B cell (primary cell): ENCODE data around the gene HNRNPU. TPM values are rescaled to one million over a fixed set of nuclear protein-coding genes. Genes with fewer than 3 reads are reported as not detected.
A peak's percentile ranks its signal among the peaks of the same experiment; 100 is the strongest.

ENCODE experiments used
- ATAC-seq: fragments of 200-7000 bp; cut with Tn5 transposase; one replicate; pipeline ENCODE4 v1.10.0; 2021; ENCODE audit warnings: low read depth, mild to moderate bottlenecking, moderate number of reproducible peaks, moderate library complexity
- CTCF ChIA-PET: fragments of 350-600 bp; sonication (Branson Sonifier 250); formaldehyde crosslinking; loops from one replicate; lab custom pipeline; 2021; ENCODE audit warnings: antibody characterized with exemption, inconsistent platforms; lab: Charles Lee
- POLR2A ChIA-PET: fragments of 350-600 bp; sonication (Branson Sonifier 250); formaldehyde crosslinking; loops from one replicate; lab custom pipeline; 2021; ENCODE audit warnings: antibody characterized with exemption; lab: Charles Lee
- DNase-seq: peaks from one replicate; pipeline ENCODE4 v3.0.0; 2013
- H2AFZ ChIP-seq: 2 replicates; pipeline ENCODE4 v1.6.1; 2012; ENCODE audit warnings: mild to moderate bottlenecking, low read depth, low read length; ENCODE audit not compliant: insufficient read depth, poor library complexity, severe bottlenecking
- H3K27ac ChIP-seq, 2 donors: 1 replicate in 1 of 2; 2 replicates in 1 of 2; pipeline ENCODE4 v1.5.1; 2012 to 2013; ENCODE audit warnings: low read length in 2 of 2, mild to moderate bottlenecking in 2 of 2, moderate library complexity in 1 of 2
- H3K27me3 ChIP-seq, 4 experiments: fragments of 200-600 bp in 1 of 4; sonication (generic) in 1 of 4; replicated peaks in 1 of 4; 1 replicate in 2 of 4; 2 replicates in 2 of 4; pipeline versions ENCODE4 v1.6.1 to v1.7.0; 2013 to 2016; ENCODE audit warnings: low read length in 3 of 4, mild to moderate bottlenecking in 2 of 4, mixed read lengths in 1 of 4, moderate library complexity in 1 of 4; ENCODE audit not compliant: insufficient read depth in 4 of 4, control insufficient read depth in 3 of 4; ENCODE audit errors: control extremely low read depth in 1 of 4
- H3K36me3 ChIP-seq, 2 experiments: replicated peaks in 1 of 2; 1 replicate in 1 of 2; 2 replicates in 1 of 2; pipeline versions ENCODE4 v1.6.1 to v1.7.1; 2013; ENCODE audit warnings: low read length in 1 of 2; ENCODE audit not compliant: insufficient read depth in 2 of 2, control insufficient read depth in 1 of 2; ENCODE audit errors: control extremely low read depth in 1 of 2, extremely low read depth in 1 of 2
- H3K4me1 ChIP-seq, 2 donors: fragments of 200-600 bp in 1 of 2; sonication (generic) in 1 of 2; 1 replicate in 1 of 2; 2 replicates in 1 of 2; pipeline versions ENCODE4 v1.5.1 to v1.6.1; 2013 to 2017; ENCODE audit warnings: low read length in 2 of 2; ENCODE audit not compliant: control insufficient read depth in 2 of 2, insufficient read depth in 2 of 2
- H3K4me2 ChIP-seq: replicated peaks from 2 replicates; pipeline ENCODE3; 2012; ENCODE audit warnings: mild to moderate bottlenecking, low read depth, low read length; ENCODE audit not compliant: poor library complexity, severe bottlenecking
- H3K4me3 ChIP-seq, 5 experiments: fragments of 200-600 bp in 1 of 5; sonication (generic) in 1 of 5; 1 replicate in 3 of 5; 2 replicates in 2 of 5; pipeline versions ENCODE4 v1.5.1 to v1.7.0; 2011 to 2016; ENCODE audit warnings: low read length in 4 of 5, mild to moderate bottlenecking in 4 of 5, low read depth in 2 of 5, control low read depth in 1 of 5, moderate library complexity in 1 of 5; ENCODE audit not compliant: insufficient read depth in 1 of 5; ENCODE audit errors: control extremely low read depth in 1 of 5, extremely low read depth in 1 of 5
- H3K79me2 ChIP-seq: fragments of 200-600 bp; sonication (generic); one replicate; pipeline ENCODE4 v1.6.0; 2016; ENCODE audit warnings: low read length; ENCODE audit not compliant: control insufficient read depth, insufficient read depth
- H3K9ac ChIP-seq: fragments of 200-600 bp; sonication (generic); 2 replicates; pipeline ENCODE4 v1.6.1; 2017; ENCODE audit warnings: mild to moderate bottlenecking, low read length, moderate library complexity
- H3K9me3 ChIP-seq, 3 donors: one replicate each; pipeline versions ENCODE4 v1.6.1 to v1.7.1; 2013; ENCODE audit warnings: low read length in 2 of 3; ENCODE audit not compliant: control insufficient read depth in 2 of 3, insufficient read depth in 1 of 3; ENCODE audit errors: control extremely low read depth in 1 of 3
- H4K20me1 ChIP-seq: 2 replicates; pipeline ENCODE4 v1.6.0; 2012; ENCODE audit warnings: mild to moderate bottlenecking, low read length; ENCODE audit not compliant: insufficient read depth, control insufficient read depth, poor library complexity, severe bottlenecking
- H3K27ac Mint-ChIP-seq: one replicate; pipeline ENCODE4 v1.8.0; 2021; ENCODE audit warnings: mixed read lengths
- H3K27me3 Mint-ChIP-seq: one replicate; pipeline ENCODE4 v1.8.0; 2021; ENCODE audit warnings: mixed read lengths
- H3K4me1 Mint-ChIP-seq: one replicate; pipeline ENCODE4 v1.8.0; 2021; ENCODE audit warnings: mixed read lengths
- H3K4me3 Mint-ChIP-seq: one replicate; pipeline ENCODE4 v1.8.0; 2021; ENCODE audit warnings: mixed read lengths
- H3K9me3 Mint-ChIP-seq: one replicate; pipeline ENCODE4 v1.8.0; 2022; ENCODE audit warnings: mixed read lengths; ENCODE audit not compliant: insufficient read depth
- CTCF ChIP-seq: fragments of 200-600 bp; IDR thresholded peaks from one replicate; pipeline ENCODE4 v1.8.0; 2022; ENCODE audit warnings: antibody characterized with exemption, mild to moderate bottlenecking
- EZH2 ChIP-seq: IDR thresholded peaks from 2 replicates; pipeline ENCODE4 v1.6.1; 2012; ENCODE audit warnings: borderline replicate concordance, low read depth, mild to moderate bottlenecking, moderate library complexity, low read length; ENCODE audit not compliant: insufficient read depth, poor library complexity, severe bottlenecking
- WGBS: methylation state at CpG from one replicate; pipeline ENCODE4 v1.1.5; 2013; ENCODE audit warnings: missing lambda C conversion rate; ENCODE audit not compliant: insufficient coverage; 5-methylcytosine and 5-hydroxymethylcytosine counted together
- intact Hi-C: fragments of 100-400 bp; cut with micrococcal nuclease; formaldehyde crosslinking; loops from one replicate; pipeline ENCODE4 v1.10.0; 2022
- polyA plus RNA-seq: library from polyadenylated mRNA; depleted of rRNA; stranded (reverse); fragments of >200 nt; gene quantifications from 2 replicates; pipeline ENCODE4 v1.2.3, GENCODE V29; 2012
- total RNA-seq, 2 donors: library from RNA; stranded (reverse); fragments of 120-200 nt in 1 of 2; gene quantifications; 1 replicate in 1 of 2; 2 replicates in 1 of 2; pipeline versions ENCODE4 v1.2.3 to v1.2.4, GENCODE V29; 2013 to 2022

Gene HNRNPU
- total and polyA plus RNA-seq, 2 donors (not counting 1 experiment from before 2014, with no cell fraction given): 95.2 to 406 TPM

- no peaks in the 10 kb centered on the region for H3K9me3 Mint-ChIP-seq
- Histone ChIP-seq H3K4me3 (no peak overlapping the region), H3K4me1 (peaks cover 17 to 34% of the 10 kb centered on the region in 2 donors), H3K36me3 (peaks cover 17 to 69% of the 10 kb centered on the region in 2 experiments), H3K27ac (no peak overlapping the region), H3K4me2 (no peak overlapping the region), H3K9ac (no peak overlapping the region), H3K9me3 (no peaks in the 10 kb centered on the region), H4K20me1 (peaks cover 8% of the 10 kb centered on the region), H2AFZ (no peak overlapping the region), H3K27me3 (no peaks in the 10 kb centered on the region), H3K79me2 (peaks cover 59% of the 10 kb centered on the region)
- H3K27me3 Mint-ChIP-seq: no peaks in the 10 kb centered on the region
- ATAC-seq (no peak), DNase-seq (no peak)
- intact Hi-C loops: no loop called here
- ChIA-PET POLR2A (no interaction called here), CTCF (interaction anchor here (0.6 kb wide), 1 partner anchor 10 kb away, joined by 4 read pairs; no protein-coding TSS in a partner anchor)
- H3K4me3 Mint-ChIP-seq: no peak overlapping the region
- WGBS: no CpG with 5 or more reads among the region's 4 CpGs
- H3K27ac Mint-ChIP-seq: no peak overlapping the region
- H3K4me1 Mint-ChIP-seq: peaks cover 31% of the 10 kb centered on the region
- TF ChIP-seq EZH2 (no peak), CTCF (no peak)
These were observed 12.7 kb downstream of the HNRNPU start for GRCh38 chr1:244851546-244852231.

GRCh38 chr1:244850896-244851295 lies 13.4 kb downstream of the HNRNPU start:
- peaks cover 59% of the 10 kb centered on the region for H3K79me2 ChIP-seq
- H4K20me1 ChIP-seq: peaks cover 6% of the 10 kb centered on the region
- Mint-ChIP-seq H3K27ac (no peak overlapping the region), H3K27me3 (no peaks in the 10 kb centered on the region), H3K9me3 (no peaks in the 10 kb centered on the region), H3K4me3 (no peak overlapping the region), H3K4me1 (peaks cover 27% of the 10 kb centered on the region)
- no peak overlapping the region for H3K4me2 ChIP-seq
- H3K4me3 ChIP-seq: no peak overlapping the region
- H3K27ac ChIP-seq: peak overlapping the region in 1 of 2 donors; percentile 9
- no peaks in the 10 kb centered on the region for H3K27me3 ChIP-seq
- H3K9ac ChIP-seq: no peak overlapping the region
- ChIA-PET POLR2A (no interaction called here), CTCF (interaction anchor here (0.7 to 1.9 kb wide), 6 partner anchors 11 to 528 kb away, joined by 3 to 9 read pairs (median 4); partner anchors contain the start of gene COX20)
- peaks cover 15 to 27% of the 10 kb centered on the region in 2 donors for H3K4me1 ChIP-seq
- no peak for DNase-seq
- intact Hi-C loops: no loop called here
- no CpG with 5 or more reads among the region's 2 CpGs for WGBS
- no peak overlapping the region for H2AFZ ChIP-seq
- TF ChIP-seq EZH2: no peak
- TF ChIP-seq CTCF: no peak
- peaks cover 20 to 68% of the 10 kb centered on the region in 2 experiments for H3K36me3 ChIP-seq
- ATAC-seq: no peak
- no peaks in the 10 kb centered on the region for H3K9me3 ChIP-seq
